ENCODE measurements around the gene SSTR1.

SSTR1 gene

DNA sequence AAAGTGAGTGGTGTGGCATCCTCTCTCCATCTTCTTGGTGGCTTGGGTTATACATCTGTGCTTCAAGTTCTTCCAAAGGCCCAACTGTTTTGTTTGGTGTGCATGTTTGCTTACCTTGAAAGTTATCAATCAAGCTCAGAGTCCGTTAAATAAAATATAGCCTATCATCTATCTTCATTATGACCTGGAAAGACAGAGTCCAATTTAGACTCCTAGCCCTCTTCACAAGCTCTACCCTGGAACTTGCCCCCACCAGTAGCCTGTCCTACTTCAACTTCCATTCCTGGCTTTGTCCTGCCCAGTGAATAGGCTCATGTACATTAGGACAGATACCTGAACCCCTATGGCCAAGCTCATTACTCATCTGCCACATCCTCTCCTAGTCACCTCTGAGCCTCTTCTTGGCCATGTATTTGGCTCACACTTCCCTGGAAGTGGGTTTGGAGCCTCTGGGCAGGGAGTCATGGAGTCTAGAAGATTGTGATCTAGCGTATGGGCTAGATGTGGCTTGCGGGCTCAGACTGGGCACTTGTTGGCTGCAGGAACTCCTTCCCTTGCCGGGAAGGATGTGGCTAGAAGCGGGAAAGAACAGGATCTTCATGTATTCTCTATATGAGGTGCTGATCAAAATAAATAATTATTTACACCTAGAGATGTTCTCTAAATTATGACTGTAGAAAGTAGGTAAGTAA lies 6.4 kb upstream of the SSTR1 start:
- no peak for FAIRE-seq
- DNase-seq (ENCODE audit: insufficient read length, low spot score), result no peak

DNA sequence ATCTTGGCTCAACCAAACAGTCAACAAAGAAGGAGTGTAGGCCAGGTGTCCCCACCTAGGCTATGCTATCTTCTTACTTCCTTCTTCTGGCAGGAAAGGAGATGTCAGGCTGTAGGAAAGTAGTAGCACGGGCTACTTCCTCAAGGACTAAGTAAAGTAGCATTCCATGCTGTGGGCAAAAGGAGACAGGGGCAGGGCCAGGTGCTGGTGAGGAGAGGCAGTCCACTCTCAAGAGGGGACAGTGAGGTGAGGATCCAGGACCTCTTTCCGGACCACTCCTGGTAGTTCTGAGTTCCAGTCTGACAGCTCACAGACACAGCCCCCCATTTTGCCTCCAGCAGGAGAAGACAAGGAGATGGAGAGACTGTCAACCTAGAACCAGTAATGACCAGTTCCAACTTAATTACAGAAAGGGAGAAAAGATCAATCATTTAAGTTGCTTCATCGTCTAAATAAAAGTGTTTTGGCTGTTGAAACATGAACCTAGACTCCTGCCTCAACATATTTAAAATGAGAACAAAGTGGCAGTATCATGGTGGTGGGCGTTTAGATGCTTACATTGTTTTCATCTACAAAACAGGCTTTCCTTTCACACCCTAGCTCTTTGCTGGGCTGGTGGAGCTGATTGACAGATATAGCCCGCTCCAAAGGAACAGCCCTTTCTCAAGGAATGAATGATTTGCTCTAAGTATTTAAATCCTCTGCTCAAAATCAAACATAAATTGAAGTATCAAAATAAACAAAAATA lies 5.1 kb upstream of the SSTR1 start:
- FAIRE-seq (no peak), DNase-seq (ENCODE audit: insufficient read length, low spot score) (no peak)

DNA sequence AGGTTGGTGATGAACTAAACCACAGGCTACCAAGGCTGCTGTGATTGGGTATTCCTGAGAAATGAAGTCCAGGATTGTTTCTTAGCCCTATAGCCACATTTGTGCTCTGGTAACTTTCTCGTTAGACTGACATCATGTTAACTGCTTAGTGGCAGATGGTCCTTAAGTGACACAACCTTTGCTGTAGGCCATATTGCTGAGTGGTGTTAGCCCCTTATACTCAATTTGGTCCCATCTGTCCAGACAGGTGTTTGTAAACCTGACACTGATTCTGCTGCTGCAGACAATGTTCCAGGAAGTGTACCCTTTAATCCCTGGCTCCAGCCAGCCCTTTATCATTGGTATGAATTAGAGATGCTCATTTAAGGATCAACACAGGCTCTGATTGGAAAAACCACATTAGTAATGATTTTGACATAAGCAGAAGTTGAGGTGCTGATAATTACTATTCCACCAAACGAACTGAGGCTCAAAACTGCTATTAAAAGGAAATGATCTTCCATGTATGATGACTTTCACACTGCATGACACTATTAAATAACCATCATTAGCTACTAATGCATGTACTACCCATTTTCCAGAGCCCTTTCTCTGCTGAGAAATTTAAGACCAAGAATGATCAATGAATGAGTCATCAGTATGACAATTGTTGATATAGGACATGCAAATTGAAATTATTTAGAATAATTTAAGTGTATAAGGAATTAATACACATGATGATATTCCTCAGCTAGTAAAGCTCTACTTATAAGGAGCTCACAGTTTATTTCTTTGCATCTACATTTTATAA lies 3.6 kb upstream of the SSTR1 start:
- DNase-seq (ENCODE audit: insufficient read length, low spot score) (no peak), FAIRE-seq (no peak)

DNA sequence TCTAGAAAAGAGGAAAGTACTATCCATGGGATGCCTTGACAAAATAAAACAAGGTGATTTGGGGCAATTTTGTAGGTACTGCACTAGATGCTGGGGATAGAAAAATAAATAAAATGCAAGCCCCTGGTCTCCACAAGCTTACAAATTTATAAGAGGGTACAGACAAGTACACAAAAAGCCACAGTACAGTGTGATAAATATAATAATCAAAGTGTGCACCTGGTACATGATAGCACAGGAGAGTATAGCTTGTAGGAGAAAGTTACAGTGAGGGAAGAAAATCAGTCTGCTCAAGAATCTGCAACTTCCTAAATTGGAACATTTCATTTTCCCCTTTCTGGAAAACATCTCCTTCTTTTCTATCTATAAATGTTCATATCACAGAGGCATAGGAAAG lies 3.0 kb upstream of the SSTR1 start:
- no peak for FAIRE-seq
- no peak for DNase-seq (ENCODE audit: insufficient read length, low spot score)

DNA sequence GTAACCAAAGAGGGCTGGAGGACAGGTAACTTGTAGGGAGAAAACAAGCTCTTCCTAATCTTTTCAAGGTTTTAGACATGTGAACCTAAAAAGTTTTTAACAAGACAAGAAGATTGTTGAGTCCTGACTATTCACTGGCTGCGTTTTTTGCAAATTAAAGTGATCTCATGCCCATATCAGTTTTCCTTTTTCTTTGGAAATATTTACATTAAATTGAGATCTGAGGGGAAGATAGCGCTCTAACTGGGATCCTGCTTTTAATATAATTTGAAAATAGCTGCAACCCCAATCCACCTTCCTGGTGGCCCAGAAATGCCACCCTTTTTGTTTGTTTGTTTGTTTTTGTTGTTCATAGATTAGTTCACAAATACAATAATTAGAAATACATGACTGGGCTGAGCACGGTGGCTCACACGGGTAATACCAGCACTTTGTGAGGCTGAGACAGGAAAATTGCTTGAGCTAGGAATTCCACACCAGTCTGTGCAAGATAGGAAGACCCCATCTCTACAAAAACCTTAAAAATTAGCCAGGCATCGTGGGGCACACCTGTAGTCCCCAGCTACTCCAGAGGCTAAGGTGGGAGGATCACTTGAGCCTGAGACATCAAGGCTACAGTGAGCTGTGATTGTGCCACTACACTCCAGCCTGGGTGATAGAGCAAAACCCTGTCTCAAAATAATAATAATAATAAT lies 2.4 kb upstream of the SSTR1 start:
- DNase-seq (ENCODE audit: insufficient read length, low spot score) (no peak), FAIRE-seq (no peak)

DNA sequence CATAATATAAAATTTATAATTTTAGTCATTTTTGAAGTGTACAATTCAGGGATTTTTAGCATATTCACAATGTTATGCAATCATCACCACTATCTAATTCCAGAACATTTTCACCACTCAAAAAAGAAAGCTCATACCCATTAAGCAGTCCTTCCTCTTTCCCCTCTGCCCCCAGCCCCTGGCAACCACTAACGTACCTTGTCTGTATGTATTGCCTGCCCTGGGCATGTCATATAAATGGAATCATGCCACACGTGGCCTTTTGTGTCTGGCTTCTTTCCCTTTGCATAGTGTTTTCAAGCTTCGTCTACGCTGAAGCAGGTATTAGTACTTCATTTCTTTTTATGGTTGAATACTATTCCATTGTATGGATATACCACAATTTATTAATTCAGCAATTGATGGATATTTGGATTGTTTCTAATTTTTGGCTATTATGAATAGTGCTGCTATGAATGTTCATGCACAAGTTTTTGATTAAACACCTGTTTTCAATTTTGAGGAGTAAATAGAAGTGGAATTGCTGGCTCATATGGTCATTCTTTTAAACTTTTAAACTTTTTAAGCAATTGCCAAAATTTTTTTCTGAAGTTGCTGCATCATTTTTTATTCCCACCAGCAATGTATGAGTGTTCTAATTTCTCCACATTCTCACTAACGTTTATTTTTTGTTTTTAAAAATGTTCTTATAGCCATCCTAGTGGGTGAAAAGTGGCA lies 1.6 kb upstream of the SSTR1 start:
- no peak for FAIRE-seq
- DNase-seq (ENCODE audit: insufficient read length, low spot score), result no peak

DNA sequence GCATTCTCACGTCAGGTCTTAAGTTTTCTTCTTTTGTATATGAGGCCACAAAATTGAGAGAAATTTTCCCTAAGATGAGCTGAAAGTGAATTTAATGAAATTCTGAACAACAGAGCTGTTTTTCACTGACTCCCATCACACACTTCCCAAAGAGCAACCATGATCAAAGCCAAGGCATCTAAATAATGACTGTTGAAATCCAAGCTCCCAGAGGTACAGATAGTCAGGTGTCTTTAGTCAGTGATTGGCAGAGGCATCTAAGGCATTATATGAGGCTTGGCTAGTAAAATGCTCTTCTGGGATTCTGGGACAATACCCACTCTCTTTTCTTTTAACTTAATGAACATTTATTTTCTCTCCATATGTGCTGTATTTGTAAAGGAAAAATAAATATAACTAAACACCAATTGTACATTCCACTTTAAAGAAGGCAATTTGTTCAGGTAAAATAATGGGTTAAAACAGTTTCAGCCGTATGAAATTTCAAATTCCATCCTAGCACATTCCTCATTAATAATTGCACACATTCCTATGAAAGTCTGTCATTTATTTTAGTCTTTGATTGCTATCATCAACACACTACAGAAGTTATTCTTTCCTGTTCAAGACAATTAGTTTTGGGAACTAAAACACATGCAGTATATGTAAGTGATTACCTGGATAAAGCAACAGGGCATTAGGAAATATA lies 871 bp upstream of the SSTR1 start:
- FAIRE-seq (no peak), DNase-seq (ENCODE audit: insufficient read length, low spot score) (no peak)

DNA sequence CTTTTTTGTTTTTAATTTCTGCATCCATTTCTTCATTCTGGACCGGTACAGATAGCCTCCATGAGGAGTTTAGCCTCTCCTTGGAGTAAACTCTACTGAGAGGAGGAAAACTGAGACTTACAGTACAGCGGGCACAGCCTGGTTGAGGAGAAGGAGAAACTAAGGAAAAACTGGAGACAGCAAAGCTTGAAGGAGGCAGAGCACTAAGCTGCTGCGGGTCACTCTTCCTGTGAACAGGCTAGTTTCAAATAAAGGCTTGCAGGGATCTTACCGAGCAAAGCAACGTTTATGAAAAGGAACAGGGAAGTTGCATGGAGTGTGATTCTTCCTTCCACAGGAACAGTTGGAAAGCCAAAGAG lies 348 bp upstream of the SSTR1 start:
- no peak for DNase-seq (ENCODE audit: insufficient read length, low spot score)

DNA sequence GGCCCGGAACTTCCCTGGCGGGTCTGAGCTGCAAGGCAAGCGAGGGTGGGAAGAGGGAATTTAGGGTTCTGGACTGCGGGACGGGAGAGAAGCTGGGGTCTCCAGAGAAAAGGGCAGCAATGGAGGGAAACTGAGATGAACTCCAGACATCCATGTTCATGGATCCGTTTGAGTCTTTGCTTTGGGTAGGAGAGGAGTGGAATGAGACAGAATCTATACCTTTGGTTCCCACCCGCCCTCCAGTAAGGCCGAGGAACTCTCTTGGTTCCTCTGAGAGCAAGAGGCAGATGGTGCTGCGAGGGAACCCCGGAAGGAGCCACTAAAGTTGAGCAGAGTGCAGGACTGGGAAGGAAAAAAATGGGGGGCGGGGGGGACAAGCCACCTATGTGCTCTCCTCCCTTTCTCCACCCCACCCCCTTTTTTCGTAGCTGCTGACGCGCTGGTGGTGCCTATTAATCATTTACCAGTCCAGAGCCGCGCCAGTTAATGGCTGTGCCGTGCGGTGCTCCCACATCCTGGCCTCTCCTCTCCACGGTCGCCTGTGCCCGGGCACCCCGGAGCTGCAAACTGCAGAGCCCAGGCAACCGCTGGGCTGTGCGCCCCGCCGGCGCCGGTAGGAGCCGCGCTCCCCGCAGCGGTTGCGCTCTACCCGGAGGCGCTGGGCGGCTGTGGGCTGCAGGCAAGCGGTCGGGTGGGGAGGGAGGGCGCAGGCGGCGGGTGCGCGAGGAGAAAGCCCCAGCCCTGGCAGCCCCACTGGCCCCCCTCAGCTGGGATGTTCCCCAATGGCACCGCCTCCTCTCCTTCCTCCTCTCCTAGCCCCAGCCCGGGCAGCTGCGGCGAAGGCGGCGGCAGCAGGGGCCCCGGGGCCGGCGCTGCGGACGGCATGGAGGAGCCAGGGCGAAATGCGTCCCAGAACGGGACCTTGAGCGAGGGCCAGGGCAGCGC lies 1.2 kb downstream of the SSTR1 start:
- FAIRE-seq, result no peak
- DNase-seq (ENCODE audit: insufficient read length, low spot score), result no peak

More for the DNA sequence above, 348 bp upstream of the SSTR1 start:
- no peak for FAIRE-seq

DNA sequence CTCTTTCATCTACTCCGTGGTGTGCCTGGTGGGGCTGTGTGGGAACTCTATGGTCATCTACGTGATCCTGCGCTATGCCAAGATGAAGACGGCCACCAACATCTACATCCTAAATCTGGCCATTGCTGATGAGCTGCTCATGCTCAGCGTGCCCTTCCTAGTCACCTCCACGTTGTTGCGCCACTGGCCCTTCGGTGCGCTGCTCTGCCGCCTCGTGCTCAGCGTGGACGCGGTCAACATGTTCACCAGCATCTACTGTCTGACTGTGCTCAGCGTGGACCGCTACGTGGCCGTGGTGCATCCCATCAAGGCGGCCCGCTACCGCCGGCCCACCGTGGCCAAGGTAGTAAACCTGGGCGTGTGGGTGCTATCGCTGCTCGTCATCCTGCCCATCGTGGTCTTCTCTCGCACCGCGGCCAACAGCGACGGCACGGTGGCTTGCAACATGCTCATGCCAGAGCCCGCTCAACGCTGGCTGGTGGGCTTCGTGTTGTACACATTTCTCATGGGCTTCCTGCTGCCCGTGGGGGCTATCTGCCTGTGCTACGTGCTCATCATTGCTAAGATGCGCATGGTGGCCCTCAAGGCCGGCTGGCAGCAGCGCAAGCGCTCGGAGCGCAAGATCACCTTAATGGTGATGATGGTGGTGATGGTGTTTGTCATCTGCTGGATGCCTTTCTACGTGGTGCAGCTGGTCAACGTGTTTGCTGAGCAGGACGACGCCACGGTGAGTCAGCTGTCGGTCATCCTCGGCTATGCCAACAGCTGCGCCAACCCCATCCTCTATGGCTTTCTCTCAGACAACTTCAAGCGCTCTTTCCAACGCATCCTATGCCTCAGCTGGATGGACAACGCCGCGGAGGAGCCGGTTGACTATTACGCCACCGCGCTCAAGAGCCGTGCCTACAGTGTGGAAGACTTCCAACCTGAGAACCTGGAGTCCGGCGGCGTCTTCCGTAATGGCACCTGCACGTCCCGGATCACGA lies 2.2 kb downstream of the SSTR1 start:
- no peak for DNase-seq (ENCODE audit: insufficient read length, low spot score)
- no peak for FAIRE-seq

DNA sequence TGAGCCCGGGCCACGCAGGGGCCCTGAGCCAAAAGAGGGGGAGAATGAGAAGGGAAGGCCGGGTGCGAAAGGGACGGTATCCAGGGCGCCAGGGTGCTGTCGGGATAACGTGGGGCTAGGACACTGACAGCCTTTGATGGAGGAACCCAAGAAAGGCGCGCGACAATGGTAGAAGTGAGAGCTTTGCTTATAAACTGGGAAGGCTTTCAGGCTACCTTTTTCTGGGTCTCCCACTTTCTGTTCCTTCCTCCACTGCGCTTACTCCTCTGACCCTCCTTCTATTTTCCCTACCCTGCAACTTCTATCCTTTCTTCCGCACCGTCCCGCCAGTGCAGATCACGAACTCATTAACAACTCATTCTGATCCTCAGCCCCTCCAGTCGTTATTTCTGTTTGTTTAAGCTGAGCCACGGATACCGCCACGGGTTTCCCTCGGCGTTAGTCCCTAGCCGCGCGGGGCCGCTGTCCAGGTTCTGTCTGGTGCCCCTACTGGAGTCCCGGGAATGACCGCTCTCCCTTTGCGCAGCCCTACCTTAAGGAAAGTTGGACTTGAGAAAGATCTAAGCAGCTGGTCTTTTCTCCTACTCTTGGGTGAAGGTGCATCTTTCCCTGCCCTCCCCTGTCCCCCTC lies 3.0 kb downstream of the SSTR1 start:
- FAIRE-seq (no peak), DNase-seq (ENCODE audit: insufficient read length, low spot score) (no peak)

DNA sequence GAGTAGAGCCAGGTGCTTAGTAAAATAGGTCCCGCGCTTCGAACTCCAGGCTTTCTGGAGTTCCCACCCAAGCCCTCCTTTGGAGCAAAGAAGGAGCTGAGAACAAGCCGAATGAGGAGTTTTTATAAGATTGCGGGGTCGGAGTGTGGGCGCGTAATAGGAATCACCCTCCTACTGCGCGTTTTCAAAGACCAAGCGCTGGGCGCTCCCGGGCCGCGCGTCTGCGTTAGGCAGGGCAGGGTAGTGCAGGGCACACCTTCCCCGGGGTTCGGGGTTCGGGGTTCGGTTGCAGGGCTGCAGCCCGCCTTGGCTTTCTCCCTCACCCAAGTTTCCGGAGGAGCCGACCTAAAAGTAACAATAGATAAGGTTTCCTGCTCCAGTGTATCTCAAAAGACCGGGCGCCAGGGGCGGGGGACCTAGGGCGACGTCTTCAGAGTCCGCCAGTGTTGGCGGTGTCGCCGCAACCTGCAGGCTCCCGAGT lies 3.6 kb downstream of the SSTR1 start:
- FAIRE-seq (no peak), DNase-seq (ENCODE audit: insufficient read length, low spot score) (no peak)

DNA sequence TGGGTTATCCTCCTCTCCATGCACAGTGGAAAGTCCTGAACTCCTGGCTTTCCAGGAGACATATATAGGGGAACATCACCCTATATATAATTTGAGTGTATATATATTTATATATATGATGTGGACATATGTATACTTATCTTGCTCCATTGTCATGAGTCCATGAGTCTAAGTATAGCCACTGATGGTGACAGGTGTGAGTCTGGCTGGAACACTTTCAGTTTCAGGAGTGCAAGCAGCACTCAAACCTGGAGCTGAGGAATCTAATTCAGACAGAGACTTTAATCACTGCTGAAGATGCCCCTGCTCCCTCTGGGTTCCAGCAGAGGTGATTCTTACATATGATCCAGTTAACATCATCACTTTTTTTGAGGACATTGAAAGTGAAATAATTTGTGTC lies 4.4 kb downstream of the SSTR1 start:
- no peak for DNase-seq (ENCODE audit: insufficient read length, low spot score)
- FAIRE-seq, result no peak

DNA sequence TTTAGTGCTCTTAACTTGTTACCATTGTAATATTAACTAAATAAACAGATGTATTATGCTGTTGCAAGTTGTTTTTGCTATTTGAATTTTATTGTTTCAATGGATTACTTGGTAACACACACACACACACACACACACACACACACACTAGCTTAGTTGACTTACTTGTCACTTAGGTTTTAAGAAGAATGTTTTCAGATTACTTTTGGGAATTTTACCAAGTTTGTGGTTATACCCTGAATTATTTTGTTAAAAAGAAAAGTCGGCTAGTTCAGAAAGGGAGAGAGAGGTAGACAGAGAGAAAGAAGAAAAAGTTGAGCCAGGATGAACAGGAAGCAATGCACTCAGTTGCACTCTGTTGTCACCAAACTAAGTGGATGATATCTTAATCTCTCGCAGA lies 5.3 kb downstream of the SSTR1 start:
- FAIRE-seq (no peak), DNase-seq (ENCODE audit: insufficient read length, low spot score) (no peak)

DNA sequence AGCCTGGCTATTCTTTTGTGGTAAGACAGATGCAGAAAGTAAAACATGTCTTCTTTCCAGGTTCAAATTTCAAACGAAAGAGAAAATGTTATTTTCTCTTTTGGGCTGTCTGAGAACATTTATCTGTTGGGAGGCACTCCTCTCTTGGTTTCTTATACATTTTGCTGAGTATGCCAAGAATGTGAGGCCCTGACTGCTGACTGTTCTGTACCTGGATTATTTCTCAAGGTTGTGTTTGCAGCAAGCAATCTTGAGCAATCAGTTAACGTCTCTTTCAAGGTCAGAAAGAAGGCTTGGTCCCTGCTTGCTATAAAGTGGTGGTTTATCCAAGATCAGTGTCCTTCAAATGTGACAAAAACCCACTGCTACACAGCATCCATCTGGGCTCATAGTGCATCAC lies 9.8 kb downstream of the SSTR1 start:
- FAIRE-seq (no peak), DNase-seq (ENCODE audit: insufficient read length, low spot score) (no peak)

DNA sequence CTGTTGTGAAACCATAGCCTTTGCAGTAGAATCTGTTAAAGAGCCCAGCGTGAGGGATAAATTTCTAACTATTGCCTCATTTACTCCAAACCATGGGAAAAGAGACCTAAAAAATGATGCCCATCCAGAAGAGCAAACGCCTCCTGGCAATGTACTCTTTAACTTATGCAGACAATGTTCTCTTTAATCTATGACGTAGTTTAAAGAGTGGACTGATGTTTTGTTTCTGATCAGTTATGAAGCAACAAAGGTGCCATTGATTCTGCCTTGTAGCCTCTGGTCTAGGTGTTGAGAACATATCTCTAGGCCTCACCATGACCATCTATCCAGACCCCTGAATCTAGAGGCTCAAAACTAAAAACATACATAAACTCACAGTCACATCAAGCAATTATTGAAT lies 13.4 kb downstream of the SSTR1 start:
- no peak for DNase-seq (ENCODE audit: insufficient read length, low spot score)
- no peak for FAIRE-seq

DNA sequence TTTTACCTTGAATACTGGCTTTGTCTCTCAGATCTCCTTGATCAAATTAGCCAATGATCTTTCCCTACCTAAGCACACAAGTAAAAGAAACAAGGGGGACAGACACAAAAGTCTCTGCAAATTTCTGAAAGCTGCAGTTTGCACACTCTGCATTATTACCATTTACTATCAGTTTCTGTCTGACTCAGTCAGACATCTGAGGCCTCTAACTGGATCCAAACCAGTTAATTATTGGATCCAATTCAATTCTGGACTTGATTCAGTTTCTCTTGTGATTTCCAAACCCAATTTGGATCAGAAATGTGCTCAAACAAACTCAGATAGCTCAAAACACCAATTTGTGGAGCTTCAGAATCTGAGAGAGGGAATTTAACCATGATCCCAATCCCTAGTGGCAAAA lies 16.6 kb downstream of the SSTR1 start:
- FAIRE-seq, result no peak
- no peak for DNase-seq (ENCODE audit: insufficient read length, low spot score)

Data from GM19239 (cell line).